ENCODE data around the gene SPDEF. TPM values are rescaled to one million over a fixed set of nuclear protein-coding genes. Genes with fewer than 3 reads are reported as not detected.

SPDEF gene
- total and polyA plus RNA-seq, 11 donors, result 0.12 to 0.46 (median 0.23) TPM; not detected in 2

DNA sequence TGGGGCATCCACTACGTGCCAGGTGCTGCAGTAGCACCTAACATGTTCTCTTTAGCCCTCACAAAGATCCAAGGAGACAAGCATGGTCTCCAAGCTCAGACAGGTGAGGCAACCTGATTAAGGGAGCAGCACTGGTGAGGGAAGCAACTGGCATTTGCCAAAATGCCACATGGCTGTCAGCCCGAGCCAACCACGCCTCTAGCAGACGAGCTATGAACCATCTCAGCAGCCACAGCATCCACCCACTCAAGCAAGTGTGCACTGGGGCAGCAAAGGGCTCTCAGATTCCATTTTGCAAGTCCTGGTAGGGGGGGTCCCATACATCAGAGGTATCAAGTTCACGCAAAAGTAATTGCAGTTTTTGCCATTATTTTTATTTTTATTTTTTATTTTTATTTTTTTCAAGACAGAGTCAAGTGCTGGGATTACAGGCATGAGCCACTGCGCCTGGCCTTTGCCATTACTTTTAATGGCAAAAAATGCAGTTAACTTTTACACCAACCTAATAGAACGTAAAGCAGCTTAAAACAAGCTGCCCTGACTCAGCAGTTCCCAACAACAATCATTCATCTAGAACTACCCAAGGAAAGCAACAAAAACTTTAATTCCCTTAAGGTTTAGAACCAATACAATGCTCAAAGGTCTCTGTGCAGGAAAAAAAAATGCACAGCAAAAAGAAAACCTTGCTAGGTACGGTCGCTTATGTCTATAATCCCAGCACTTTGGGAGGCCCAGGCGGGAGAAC, 36.3 kb upstream of the SPDEF start:
- ATAC-seq, result no peak
- no peaks in the 10 kb centered on the region for H3K27me3 ChIP-seq
- no peak overlapping the region for H3K4me3 ChIP-seq
- H3K9me3 ChIP-seq, result no peaks in the 10 kb centered on the region
- TF ChIP-seq POLR2A (IDR thresholded peaks at IDR 0.05), result no peak
- TF ChIP-seq, protein P1, sequence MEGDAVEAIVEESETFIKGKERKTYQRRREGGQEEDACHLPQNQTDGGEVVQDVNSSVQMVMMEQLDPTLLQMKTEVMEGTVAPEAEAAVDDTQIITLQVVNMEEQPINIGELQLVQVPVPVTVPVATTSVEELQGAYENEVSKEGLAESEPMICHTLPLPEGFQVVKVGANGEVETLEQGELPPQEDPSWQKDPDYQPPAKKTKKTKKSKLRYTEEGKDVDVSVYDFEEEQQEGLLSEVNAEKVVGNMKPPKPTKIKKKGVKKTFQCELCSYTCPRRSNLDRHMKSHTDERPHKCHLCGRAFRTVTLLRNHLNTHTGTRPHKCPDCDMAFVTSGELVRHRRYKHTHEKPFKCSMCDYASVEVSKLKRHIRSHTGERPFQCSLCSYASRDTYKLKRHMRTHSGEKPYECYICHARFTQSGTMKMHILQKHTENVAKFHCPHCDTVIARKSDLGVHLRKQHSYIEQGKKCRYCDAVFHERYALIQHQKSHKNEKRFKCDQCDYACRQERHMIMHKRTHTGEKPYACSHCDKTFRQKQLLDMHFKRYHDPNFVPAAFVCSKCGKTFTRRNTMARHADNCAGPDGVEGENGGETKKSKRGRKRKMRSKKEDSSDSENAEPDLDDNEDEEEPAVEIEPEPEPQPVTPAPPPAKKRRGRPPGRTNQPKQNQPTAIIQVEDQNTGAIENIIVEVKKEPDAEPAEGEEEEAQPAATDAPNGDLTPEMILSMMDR (IDR thresholded peaks at IDR 0.05), result no peak
- H3K4me1 ChIP-seq, result peaks cover 0 to 60% (median 21%) of the 10 kb centered on the region in 12 donors
- 88 to 91% (median 89%) methylated on average over 10 of the region's 10 CpGs for WGBS, 4 donors
- no peak for DNase-seq
- intact Hi-C loops (cut with DNase I), result no loop called here
- H3K36me3 ChIP-seq, result peaks cover 0 to 36% (median 22%) of the 10 kb centered on the region in 9 donors
- H3K27ac ChIP-seq, result no peak overlapping the region

DNA sequence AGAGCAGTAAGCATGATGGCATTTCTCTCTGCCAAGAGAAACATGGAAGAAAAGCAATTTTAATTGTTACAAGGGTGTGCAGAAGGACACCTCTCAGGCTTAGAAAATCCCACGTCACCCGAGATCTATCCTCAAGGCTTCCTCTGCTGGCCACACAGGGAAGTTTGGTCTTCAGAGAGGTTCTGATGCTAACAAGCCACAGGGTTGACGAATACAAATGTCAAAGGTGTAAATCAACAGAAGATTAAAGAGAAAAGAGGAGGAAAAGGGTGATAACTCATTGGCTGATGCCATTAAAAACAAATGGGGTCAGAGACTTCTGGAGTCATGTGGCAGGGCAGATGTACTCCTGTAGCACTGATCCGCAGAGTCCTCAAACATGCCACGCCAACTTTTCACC, 33.6 kb upstream of the SPDEF start:
- Histone ChIP-seq H3K27ac (no peak overlapping the region), H3K4me3 (no peak overlapping the region), H3K36me3 (peaks cover 0 to 45% (median 23%) of the 10 kb centered on the region in 9 donors), H3K4me1 (peaks cover 0 to 71% (median 29%) of the 10 kb centered on the region in 12 donors), H3K9me3 (no peaks in the 10 kb centered on the region), H3K27me3 (no peaks in the 10 kb centered on the region)
- intact Hi-C loops (cut with DNase I), result no loop called here
- no peak for TF ChIP-seq POLR2A (IDR thresholded peaks at IDR 0.05)
- TF ChIP-seq, protein P1 (IDR thresholded peaks at IDR 0.05), result no peak
- 88 to 95% (median 94%) methylated on average over 5 of the region's 5 CpGs for WGBS, 4 donors
- DNase-seq (no peak), ATAC-seq (no peak)

DNA sequence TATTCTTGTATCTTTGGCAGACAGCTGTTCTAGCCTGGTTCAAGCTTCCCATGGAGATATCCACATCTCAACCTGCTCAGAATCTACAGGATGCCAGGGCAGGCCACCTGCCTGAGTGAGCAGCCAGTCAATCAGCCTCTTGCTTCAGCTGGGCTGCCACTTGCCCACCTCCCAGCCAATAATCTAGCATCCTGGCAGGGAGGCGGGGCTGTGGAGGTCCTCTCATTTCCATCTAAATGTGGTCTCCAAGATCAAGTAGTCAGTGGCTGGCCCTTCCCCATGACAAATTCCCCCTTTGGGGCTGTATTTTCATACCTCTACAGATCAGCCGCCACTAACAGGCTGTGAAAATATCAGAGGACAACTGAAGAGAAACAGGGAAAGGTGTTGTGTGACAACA, 33.0 kb upstream of the SPDEF start:
- Histone ChIP-seq H3K27ac (no peak overlapping the region), H3K4me3 (no peak overlapping the region), H3K36me3 (peaks cover 0 to 45% (median 23%) of the 10 kb centered on the region in 9 donors), H3K4me1 (peaks cover 0 to 69% (median 25%) of the 10 kb centered on the region in 12 donors), H3K9me3 (no peaks in the 10 kb centered on the region), H3K27me3 (no peaks in the 10 kb centered on the region)
- TF ChIP-seq, protein P1 (IDR thresholded peaks at IDR 0.05), result no peak
- TF ChIP-seq POLR2A (IDR thresholded peaks at IDR 0.05), result no peak
- intact Hi-C loops (cut with DNase I), result no loop called here
- DNase-seq, result no peak
- ATAC-seq, result no peak
- 85 to 97% (median 95%) methylated on average over 2 of the region's 2 CpGs for WGBS, 4 donors

DNA sequence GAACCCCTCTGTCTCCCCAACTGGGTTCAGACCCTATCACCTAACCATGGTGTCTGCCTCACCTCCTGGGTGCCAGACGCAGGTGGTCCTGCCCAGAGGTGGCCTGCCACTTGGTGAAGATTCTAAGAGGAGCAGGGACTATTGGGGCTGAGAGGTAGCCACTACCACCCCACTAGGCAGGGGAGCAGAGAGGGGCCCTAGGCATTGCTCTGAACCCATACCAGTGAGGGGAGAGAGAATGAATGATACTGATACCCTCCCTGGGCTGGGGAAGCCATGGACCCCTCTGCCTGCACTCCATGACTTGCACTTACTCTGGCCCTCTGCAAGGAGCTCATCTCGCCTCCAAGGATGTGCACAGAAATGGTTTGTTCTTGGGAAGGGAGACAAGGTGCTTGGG, 31.7 kb upstream of the SPDEF start:
- intact Hi-C loops (cut with DNase I), result no loop called here

More for the DNA sequence above, 31.7 kb upstream of the SPDEF start:
- Histone ChIP-seq H3K9me3 (no peaks in the 10 kb centered on the region), H3K4me3 (no peak overlapping the region), H3K27ac (no peak overlapping the region), H3K27me3 (no peaks in the 10 kb centered on the region), H3K4me1 (peaks cover 0 to 56% (median 16%) of the 10 kb centered on the region in 12 donors), H3K36me3 (peaks cover 0 to 39% (median 23%) of the 10 kb centered on the region in 9 donors)
- DNase-seq (no peak), ATAC-seq (no peak)
- WGBS, 4 donors, result 88 to 98% (median 95%) methylated on average over 2 of the region's 2 CpGs
- no peak for TF ChIP-seq POLR2A (IDR thresholded peaks at IDR 0.05)
- TF ChIP-seq, protein P1 (IDR thresholded peaks at IDR 0.05), result no peak

Measured in heart left ventricle (tissue), 16 donors.